SKM-1 treated with dmso at 0.1 percent for 144 hours (cell line): ENCODE data around the gene UBALD1.

Experiments used
- DNase-seq: peaks from one replicate; lab custom pipeline; 2025; ENCODE audit not compliant: unreplicated experiment; lab: John Stamatoyannopoulos, UW

Gene UBALD1

DNA sequence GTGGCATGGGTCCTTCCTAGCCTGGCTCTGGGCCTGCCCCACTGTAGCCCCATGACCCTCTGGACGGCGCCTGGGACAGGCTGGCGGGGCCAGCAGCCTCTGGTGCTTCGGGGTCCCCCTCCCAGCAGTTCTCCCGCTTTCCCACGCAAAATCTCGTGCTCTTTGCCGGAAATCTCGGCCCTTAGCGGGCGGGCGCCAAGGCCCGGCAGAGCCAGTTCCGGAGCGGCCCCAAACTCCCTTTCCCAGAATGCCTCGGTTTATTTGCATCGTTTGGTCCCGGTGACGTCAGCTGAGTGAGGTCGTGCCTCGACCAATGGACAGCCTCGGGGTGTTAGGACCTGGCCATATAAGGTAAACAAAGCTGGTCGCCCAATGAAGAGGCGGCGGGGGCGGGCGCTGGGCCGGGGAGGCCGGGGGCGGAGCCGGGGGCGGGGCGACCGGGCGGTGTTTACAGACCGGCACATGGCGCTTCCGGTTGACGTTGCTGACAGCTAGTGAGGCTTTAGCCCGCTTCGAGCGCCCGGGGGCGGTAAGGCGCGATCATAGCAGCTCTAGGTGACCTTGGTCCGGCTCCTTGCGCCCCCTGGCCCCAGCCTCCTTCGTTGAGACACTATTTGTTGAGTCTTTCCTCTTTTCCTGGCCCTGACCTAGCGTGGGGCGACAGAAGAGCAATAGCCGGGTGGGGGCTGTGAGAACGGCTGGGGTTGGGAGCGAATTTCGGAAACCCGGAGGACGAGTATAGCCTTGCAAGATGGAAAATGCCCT lies 1.5 kb upstream of the UBALD1 start:
- DNase-seq = peak; percentile 99

DNA sequence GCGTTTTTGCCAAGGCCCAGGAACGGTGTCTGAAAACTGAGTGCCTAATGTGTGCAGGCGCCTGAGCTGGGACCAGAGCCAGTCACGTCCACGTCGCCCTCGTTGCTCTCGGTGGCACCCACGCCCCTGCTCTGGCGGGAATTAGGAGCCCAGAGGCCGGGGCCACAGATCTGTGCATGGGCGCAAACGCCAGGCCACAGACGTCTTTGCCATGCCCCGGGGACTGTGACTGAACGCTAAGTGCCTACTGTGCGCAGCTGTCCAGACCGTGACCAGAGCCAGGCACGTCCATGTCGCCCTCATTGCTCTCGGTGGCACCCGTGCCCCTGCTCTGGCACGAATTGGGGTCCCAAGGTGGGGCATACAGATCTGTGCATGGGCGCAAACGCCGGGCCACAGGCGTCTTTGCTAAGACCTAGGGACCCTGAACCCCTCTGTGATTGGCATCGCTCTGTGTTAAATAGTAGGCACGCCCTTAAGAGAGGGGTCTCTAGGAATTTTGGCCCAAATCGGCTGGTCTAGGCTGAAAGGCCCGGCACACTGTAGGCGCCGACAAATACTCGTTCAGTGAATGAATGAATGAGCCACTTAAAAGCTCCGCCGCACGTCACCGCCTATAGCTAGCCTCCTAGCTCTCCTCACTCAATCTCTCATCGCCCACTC lies 827 bp upstream of the UBALD1 start:
- DNase-seq = no peak

DNA sequence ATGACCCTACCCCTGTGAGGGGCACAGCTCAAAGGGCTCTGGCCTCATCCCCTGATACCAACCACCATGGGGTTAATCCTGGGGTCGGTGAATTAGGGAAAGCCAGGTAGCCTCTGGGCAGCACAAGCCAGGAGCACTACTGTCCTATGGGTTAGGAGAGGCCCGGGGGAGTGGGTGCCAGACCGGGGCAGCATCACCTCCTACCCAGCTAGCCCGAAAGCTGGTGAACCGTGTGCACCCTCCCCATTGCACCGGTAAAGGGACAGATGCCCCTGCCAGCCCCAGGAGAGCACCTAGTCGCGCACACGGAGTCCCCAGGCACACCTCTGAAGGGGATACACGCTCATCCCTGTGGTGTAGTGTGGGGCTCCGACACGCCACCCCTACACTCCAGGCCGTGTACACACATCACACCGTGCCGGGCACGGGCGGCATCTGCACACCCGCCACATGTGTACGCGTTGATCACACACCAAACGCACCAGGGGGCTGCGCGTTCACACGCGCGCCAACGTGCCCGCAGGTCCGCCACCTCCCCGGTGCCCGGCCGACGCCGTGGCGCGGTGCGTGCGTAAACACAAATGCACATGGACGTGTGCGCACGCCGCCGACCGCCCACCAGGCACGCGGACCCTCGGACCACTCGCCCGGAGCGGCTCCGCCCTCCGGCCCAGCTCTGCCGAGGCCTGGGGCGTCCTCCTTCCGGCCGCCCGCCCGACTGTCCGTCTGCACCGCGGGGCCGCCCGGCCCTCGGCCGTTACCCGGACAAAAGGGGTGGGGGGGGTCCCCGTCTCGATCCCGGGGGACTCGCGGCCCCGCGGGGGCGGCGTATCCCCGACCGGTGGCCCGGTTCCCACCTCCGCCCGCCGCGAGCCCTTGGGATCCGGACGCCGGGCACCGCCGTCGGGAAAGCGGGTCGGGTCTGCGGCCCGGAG lies 785 bp downstream of the UBALD1 start:
- DNase-seq = no peak

DNA sequence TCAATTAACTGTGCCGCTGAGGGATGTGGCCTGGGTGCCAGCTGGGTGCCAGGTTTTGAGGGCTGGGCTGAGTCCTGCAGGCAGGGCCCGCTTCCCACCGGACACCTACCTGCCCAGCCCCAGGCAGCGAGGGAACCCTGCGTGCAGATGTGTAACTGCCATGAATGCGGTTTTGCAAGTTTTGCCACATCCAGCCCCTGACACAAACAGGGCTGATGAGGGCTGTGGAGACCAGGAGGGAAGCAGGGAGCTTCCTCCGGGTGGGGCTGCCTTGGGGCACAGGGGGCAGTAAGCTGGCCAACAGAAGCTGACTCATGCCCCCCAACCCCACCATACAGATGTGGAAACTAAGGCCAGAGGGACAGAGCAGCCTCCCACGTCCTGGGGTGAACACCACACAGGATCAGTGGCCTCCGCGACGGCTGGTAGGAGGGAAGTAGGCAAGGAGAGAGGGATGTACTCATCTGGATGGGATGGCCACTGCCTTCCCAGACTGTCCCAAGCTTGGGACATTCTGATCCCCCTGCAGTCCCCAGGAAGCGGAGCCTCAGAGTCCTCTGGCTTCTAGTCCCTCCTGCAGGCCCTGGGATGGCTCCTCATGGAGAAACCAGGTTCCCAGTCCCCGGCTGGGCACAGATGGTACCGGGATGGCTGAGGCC lies 1.6 kb downstream of the UBALD1 start:
- no peak for DNase-seq

DNA sequence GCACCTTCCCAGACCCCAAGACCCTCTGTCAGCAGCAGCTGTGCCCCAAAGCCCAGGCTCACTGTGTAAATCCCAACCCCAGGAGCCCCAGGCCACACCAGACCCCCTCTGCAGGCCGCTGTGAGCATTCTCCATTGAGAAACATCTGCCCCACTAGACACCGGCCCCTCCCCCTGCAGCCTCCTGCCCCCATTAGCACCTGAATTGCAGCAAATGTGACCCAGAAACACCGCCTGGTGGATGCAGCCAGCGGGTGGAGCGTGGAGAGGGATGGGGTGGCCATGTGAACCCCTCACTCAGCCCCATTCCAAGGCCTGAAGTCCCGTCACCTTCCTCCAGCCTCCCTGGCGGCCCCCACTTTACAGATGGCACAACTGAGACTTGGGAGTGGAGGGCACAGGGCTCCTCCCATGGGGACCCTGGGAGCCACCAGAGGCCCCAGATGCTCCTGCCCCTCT lies 2.2 kb downstream of the UBALD1 start:
- DNase-seq = no peak

DNA sequence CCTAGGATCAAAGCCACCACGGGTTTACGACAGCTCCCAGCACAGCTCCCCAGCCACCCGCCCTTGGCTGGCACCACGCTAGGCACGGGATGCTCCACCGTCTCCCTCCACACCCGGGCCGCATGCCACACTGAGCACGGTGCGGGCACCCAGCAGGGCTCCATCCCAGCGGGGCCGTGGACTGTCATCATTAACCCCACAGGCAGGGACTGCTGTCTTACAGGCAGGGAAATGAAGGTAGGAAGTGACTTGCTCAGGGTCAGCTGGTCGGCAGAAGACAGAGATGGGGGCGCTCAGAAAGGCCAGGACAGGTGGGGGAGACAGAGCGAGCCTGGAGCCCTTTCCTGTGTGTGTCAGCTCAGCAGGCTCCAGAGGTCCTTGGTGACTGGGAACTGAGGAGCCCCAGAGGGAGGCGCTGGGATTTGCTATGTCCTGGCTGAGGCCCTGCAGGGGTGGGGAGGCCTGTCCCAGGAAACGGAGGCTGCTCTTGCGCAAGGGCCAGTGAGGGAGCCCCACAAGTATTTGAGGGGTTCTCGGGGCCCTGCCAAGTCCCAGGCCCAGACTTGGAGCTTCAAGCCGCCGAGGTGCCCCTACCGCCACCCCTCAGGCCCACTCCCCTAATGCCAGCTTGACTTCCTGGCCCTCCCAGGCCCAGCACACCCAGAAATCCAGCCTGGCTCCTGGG lies 3.2 kb downstream of the UBALD1 start:
- DNase-seq = no peak

DNA sequence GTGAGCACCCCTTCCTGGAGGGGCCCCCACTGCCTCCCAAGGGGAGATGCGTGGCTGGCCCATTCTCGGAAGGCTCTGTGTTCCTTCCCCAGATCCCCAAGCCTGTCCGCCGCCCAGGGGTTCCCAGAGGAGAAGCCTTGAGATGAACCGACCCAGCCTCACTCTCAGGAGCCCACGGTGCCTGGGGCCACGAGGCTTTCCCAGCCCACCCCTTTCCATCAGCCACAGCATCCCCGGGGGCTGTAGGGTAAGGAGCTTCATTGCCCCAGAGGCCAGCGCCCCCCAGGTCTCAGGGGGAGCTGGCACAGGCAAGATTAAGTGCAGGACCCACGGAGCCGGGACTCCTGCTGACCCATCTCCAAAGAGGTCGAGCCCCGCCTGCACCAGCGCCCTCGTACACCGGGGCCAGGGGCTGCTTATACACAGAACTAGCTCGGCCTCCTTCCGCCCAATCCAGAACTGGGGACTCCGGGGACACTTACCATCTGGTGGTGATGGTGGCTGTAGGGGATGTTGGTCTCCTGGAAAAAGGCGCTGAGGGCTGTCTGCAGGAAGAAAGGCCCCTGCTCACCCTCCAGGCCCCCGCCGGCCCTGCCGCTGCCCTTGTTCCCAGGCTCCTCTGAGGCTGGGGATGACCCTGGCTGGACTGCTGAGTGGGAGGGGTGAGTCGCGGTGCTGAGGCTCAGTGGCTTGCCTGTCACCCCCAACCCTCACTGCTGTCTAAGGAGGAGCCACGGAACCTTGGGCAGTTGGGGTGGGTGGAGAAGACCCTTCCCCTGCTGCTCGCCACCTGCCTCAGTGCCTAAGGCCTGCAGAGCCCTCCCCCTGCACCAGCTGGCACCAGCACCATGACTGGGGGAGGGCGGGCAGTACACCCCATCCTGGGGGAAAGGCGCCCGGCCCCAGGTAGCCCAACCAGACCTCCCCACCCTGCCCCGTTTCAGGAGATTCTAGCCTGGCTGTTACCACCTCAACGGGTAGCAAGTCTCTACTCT lies 4.4 kb downstream of the UBALD1 start:
- no peak for DNase-seq

DNA sequence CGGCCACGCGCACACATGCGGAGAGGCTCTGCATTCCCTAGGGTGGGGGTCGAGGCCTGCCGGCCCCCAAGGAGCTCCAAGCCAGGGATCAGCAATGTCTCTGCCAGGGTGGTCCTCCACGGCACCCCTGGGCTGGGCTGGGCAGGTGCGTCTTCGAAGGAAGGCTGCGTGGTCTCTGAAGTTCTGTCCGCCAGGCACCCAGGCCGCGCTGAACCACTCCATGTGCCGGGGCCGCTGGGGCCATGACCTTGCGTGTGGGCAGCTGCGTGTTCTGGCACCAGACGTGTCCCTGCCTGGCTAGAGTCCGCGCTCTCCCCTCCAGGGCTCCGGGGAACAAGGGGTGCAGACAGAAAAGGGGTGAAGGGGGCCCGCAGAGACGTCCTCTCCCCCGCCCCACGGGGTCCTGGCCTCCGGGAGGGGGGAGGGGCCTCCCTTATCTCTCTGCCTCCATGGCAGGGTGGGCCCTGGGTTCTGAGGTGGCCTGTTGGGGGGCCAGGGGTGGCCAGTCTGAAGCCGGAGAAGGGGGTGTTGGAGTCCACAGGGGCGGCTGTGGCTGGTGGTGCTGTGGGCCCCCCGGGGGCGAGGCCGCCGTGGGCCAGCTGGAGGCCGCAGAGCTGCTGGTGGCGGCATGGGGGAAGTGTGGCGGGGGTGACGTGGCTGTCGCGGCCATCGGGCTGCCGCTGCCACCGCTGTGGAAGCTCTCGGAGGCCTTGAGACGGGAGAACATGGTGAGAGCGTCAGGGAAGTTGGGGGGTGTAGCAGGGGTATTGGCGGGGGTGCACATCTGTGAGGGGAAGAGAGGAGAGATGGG lies 5.3 kb downstream of the UBALD1 start:
- DNase-seq = no peak

DNA sequence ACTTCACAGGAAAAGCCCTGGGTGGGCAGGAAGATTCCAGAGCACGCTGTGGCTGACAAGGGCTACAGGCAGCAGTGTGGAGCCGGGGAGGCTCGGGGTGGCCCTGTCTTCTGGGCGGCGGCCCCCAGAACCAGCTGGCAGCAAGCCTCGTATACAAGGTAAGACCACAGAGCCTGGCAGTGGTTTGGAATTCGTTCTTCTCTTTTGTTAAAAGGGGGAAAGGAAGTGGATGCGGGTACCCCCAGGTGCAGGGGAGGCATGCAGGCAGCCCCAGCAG lies 6.0 kb downstream of the UBALD1 start:
- DNase-seq = no peak

DNA sequence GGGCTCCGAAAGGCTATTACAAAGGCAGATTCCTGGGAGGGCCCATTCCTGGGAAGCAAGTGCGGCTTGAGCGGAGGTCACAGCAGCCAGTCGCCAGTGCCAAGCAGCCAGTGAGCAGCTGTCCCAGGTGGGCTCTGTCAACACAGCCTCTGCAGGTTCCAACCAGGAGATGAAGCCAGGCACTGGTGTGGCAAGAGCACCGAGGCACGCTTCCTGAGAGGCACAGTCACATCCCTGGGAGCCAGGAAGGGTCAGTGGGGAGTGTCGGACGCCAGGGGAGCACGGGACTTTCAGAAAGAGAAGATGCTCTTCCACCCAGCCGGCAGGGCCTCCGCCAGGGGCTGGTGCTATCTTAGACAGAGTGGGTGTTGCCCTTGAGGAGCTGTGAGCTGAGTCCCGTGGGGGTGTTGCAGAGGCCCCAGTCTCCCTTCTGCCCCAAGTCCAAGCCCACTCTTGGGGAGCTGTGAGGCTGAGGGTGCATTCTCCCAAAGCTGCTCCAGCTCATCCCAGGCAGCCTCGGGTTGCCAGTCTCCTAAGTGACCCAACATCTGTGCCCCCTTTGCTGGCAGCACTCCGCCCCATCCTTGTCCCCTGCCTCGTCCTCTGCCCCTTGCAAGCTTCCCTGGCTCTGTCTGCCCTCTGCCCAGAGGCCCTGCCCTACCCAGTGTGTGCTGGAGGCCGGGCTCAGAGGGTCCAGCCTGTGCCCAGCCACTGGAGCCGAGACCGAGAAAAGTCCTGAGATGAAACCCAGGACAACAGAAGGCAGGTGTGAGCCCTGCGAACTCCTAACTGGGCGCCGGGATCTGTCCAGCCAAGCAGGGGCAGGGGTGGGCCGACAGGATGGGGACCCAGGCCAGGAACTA lies 6.6 kb downstream of the UBALD1 start:
- DNase-seq = no peak

DNA sequence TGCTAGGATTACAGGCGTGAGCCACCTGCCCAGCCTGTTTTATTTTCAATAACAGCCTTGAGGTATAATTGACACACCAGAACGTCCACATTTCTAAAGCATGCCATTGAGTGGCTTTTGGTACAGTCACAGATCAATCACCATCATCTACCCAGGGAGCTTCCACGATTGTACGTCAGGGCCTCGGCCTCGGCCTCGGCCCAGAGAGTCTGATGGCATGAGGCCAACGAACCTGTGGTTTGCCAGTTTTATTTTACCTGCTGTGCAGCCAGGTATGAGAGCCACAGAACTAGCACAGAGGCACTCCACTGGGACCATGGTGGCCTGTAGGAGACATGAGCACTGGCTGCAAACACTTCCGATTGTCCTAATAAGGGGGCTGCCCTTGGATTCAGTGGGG lies 8.3 kb downstream of the UBALD1 start:
- DNase-seq = no peak

DNA sequence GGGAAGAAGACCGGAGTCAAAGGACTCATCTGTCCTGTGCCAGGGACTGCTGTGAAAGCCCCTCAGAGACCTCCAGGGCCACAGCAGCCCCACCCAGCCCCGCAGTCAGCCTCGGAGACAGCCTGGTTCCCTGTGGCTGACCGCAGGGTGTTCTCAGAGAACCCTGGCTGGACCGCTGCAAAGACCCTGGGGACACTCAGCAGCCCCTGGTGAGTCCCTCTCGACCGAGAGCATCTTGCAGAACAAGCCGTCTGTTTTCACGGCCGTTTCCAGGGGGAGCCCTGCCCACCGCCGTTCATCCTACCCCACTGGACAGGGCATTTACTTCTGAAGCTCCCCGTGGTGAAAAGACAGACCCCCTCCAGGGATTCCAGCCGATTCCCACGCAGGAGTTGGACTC lies 10.3 kb downstream of the UBALD1 start:
- no peak for DNase-seq

DNA sequence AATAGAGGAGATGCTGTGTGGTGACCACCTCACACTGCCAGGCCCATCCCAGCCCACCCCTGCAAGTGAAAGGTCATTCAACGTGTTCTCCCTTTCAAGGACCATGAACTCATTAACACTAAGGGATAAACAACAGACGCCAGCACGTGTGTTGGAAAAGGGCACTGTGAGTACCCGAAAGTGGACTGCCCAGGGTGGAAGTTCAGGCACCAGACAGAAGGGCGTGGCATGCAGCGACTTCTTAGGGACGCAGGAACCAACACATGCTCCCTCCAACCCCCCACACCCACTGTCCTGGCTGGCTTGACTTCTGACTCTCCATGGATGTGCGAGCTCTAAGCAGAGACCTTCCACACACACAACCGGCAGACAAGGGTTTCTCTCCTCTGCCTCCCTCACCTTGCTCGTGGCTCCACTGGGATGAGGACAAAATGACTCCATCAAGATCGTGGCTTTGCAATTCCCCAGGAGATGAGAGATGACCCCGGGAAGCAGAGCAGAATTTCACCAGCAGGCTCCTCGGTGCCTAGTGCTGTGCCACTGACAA lies 11.0 kb downstream of the UBALD1 start:
- DNase-seq = no peak

DNA sequence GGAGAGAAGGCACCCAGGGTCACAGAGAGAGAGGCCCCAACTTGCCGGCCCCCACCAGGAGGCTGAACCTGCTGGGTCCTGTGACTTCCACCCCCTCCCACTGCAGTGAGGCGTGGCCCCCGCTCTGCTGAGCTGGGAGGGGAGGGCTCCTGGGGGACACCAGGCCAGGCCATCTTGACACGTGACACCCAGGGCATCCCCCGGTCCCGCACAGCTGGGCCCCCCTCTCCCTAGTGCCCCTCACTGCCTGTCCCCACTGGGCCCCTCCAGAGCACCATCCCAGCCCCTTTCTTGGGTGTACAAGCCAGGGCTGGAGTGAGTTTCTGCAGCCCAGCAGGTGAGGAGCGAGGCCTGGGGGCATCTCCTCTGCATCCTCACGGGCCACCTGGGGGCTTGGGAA lies 12.4 kb downstream of the UBALD1 start:
- no peak for DNase-seq

DNA sequence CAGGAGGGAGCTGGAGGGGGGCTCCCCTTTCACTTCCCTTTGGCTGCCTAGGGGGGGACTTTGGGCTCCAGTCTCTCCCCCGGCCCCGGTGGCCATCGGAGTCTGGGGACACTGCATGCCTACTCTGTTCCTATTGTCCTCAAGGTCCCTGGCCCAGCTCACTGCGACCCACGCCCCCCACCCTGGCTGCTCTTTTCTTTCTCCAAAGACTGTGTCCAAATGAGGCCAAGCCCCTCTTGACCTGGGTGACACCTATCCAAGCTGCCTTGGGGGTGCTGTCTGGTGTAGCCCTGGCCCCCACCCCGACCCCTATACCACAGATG lies 12.9 kb downstream of the UBALD1 start:
- DNase-seq = no peak

DNA sequence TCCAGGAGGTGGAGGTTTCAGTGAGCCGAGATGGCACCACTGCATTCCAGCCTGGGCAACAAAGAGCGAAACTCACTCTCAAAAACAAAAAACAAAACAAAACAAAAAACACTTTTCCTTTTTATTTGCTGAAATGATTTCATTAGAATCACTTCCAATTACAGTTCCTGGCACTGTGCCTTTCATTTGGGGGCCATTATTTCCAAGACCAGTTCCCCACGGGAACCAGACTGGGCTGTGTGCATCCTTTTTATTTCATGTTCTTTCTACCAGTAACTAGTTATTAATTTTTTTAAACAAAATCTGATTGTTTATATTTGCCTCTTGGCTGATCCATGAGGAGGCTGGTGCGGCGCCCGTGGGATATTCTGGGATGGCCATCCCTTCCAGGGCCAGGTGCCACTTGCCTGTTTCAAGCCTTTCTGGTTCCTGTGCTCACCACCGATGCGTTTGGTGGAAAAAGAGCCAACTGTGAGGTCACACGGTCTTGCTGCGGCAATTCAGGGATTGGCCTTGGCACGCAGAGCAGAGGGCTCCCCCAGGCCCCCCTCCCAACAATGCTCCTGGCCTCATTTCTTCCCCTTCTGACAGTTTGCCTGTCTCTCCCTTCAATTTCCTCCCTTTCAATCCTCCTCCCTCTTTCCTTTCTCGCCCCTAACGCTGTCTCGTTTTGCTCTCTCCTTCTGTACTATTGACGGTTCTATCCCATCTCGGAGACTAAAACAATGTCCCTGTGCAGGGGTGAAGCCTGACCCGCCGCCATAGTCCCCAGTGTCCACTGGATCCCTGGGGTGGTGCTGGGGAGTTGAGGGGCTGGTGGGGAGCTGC lies 13.4 kb downstream of the UBALD1 start:
- DNase-seq = no peak

DNA sequence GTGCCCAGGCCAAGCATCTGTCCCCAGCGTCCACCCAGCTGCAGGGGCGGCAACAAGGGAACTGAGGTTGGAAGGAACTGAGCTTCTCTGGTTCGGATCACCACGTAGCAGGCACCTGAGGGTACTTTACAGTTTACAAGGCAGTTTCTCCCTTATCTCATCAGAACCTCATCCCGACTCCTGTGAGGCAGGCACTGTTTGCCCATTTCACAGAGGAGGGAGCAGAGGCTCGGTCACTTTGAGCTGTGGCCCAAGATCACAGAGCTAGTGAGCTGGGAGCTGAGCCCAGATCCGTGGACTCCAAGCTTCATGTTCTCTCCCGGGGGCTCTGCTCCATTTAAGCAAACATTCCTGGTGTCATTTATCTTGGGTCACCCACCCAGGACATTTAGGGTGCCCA lies 15.1 kb downstream of the UBALD1 start:
- DNase-seq = no peak
